Effector memory CD4-positive, alpha-beta T cell (primary cell): ENCODE measurements around the gene MAPK1.
"Not testable (repeated sequence)": the region's sequence is repeated elsewhere in the genome, so short reads cannot be mapped to it uniquely, and the experiment has no call there.

Experiments
- DNase-seq, 3 donors: peaks; one replicate each; pipeline ENCODE4 v3.0.0-alpha.2; 2020
- H3K27ac ChIP-seq: 2 replicates; pipeline ENCODE4 v1.7.0; 2013; ENCODE audit warnings: mild to moderate bottlenecking, low read length, moderate library complexity; ENCODE audit not compliant: insufficient read depth, poor library complexity, severe bottlenecking
- H3K27me3 ChIP-seq: replicated peaks from 2 replicates; pipeline ENCODE4 v1.7.0; 2013; ENCODE audit warnings: mild to moderate bottlenecking, low read length; ENCODE audit not compliant: insufficient read depth, control insufficient read depth, poor library complexity, severe bottlenecking
- H3K36me3 ChIP-seq: 2 replicates; pipeline ENCODE4 v1.7.0; 2013; ENCODE audit warnings: mild to moderate bottlenecking, low read length, moderate library complexity; ENCODE audit not compliant: control insufficient read depth, insufficient read depth
- H3K4me1 ChIP-seq: 2 replicates; pipeline ENCODE4 v1.7.0; 2013; ENCODE audit warnings: low read length, mild to moderate bottlenecking; ENCODE audit not compliant: control insufficient read depth, insufficient read depth, poor library complexity, severe bottlenecking
- H3K4me3 ChIP-seq: 2 replicates; pipeline ENCODE4 v1.7.0; 2013; ENCODE audit warnings: low read length, low read depth, mild to moderate bottlenecking; ENCODE audit not compliant: insufficient read depth, poor library complexity, severe bottlenecking
- H3K9me3 ChIP-seq: 2 replicates; pipeline ENCODE4 v1.7.0; 2013; ENCODE audit warnings: mild to moderate bottlenecking, low read length, moderate library complexity; ENCODE audit not compliant: control insufficient read depth

The MAPK1 gene

GRCh38 chr22:21759093-21759492 is 108.4 kb downstream of the MAPK1 start:
- peaks cover 6% of the 10 kb centered on the region for H3K4me1 ChIP-seq
- H3K4me3 ChIP-seq = no peak overlapping the region
- H3K36me3 ChIP-seq = peaks cover 36% of the 10 kb centered on the region
- H3K9me3 ChIP-seq = no peaks in the 10 kb centered on the region
- H3K27ac ChIP-seq = no peak overlapping the region
- H3K27me3 ChIP-seq = no peaks in the 10 kb centered on the region
- no peak for DNase-seq

- no peak for DNase-seq
- Histone ChIP-seq H3K36me3 (peaks cover 28% of the 10 kb centered on the region), H3K4me1 (peaks cover 1% of the 10 kb centered on the region), H3K27me3 (no peaks in the 10 kb centered on the region), H3K9me3 (no peaks in the 10 kb centered on the region), H3K27ac (no peak overlapping the region), H3K4me3 (no peak overlapping the region)
These were observed 109.2 kb downstream of the MAPK1 start for GRCh38 chr22:21758091-21758864.

- Histone ChIP-seq H3K36me3 (peaks cover 8% of the 10 kb centered on the region), H3K4me1 (no peaks in the 10 kb centered on the region), H3K27ac (no peak overlapping the region), H3K9me3 (no peaks in the 10 kb centered on the region), H3K27me3 (no peaks in the 10 kb centered on the region), H3K4me3 (no peak overlapping the region)
- DNase-seq = no peak
These were observed 111.6 kb downstream of the MAPK1 start for GRCh38 chr22:21755851-21756284.

GRCh38 chr22:21754523-21754922 is 112.9 kb downstream of the MAPK1 start:
- no peak for DNase-seq
- H3K36me3 ChIP-seq = peaks cover 6% of the 10 kb centered on the region
- H3K4me1 ChIP-seq = no peaks in the 10 kb centered on the region
- H3K27ac ChIP-seq = no peak overlapping the region
- no peaks in the 10 kb centered on the region for H3K9me3 ChIP-seq
- H3K4me3 ChIP-seq = no peak overlapping the region
- H3K27me3 ChIP-seq = no peaks in the 10 kb centered on the region

- no peaks in the 10 kb centered on the region for H3K4me1 ChIP-seq
- H3K27me3 ChIP-seq = no peaks in the 10 kb centered on the region
- H3K36me3 ChIP-seq = peaks cover 4% of the 10 kb centered on the region
- H3K4me3 ChIP-seq = no peak overlapping the region
- DNase-seq = no peak
- no peak overlapping the region for H3K27ac ChIP-seq
- H3K9me3 ChIP-seq = no peaks in the 10 kb centered on the region
These were observed 113.9 kb downstream of the MAPK1 start for GRCh38 chr22:21753374-21754111.

GRCh38 chr22:21752276-21752675 is 115.2 kb downstream of the MAPK1 start:
- Histone ChIP-seq H3K4me3 (no peak overlapping the region), H3K36me3 (no peaks in the 10 kb centered on the region), H3K27ac (no peak overlapping the region), H3K9me3 (no peaks in the 10 kb centered on the region), H3K4me1 (no peaks in the 10 kb centered on the region), H3K27me3 (no peaks in the 10 kb centered on the region)
- DNase-seq = no peak

GRCh38 chr22:21745948-21746347 is 121.5 kb downstream of the MAPK1 start:
- H3K27ac ChIP-seq = no peak overlapping the region
- no peaks in the 10 kb centered on the region for H3K9me3 ChIP-seq
- no peaks in the 10 kb centered on the region for H3K4me1 ChIP-seq
- DNase-seq = no peak
- H3K4me3 ChIP-seq = no peak overlapping the region
- no peaks in the 10 kb centered on the region for H3K27me3 ChIP-seq
- H3K36me3 ChIP-seq = peaks cover 3% of the 10 kb centered on the region

GRCh38 chr22:21744917-21745316 is 122.5 kb downstream of the MAPK1 start:
- not testable (repeated sequence) for H3K36me3 ChIP-seq, H3K27me3 ChIP-seq, H3K9me3 ChIP-seq, DNase-seq, H3K27ac ChIP-seq, H3K4me3 ChIP-seq, H3K4me1 ChIP-seq

- Histone ChIP-seq H3K27me3 (no peaks in the 10 kb centered on the region), H3K9me3 (no peaks in the 10 kb centered on the region), H3K36me3 (peaks cover under 1% of the 10 kb centered on the region), H3K4me1 (no peaks in the 10 kb centered on the region), H3K27ac (no peak overlapping the region), H3K4me3 (no peak overlapping the region)
- no peak for DNase-seq
These were observed 125.7 kb downstream of the MAPK1 start for GRCh38 chr22:21741790-21742189.

- H3K9me3 ChIP-seq = no peaks in the 10 kb centered on the region
- no peaks in the 10 kb centered on the region for H3K27me3 ChIP-seq
- H3K27ac ChIP-seq = no peak overlapping the region
- H3K4me3 ChIP-seq = no peak overlapping the region
- H3K4me1 ChIP-seq = peaks cover 4% of the 10 kb centered on the region
- no peak for DNase-seq
- no peaks in the 10 kb centered on the region for H3K36me3 ChIP-seq
These were observed 126.4 kb downstream of the MAPK1 start for GRCh38 chr22:21741059-21741458.
